Measurements from ENCODE around the gene FAM110A. TPM values are rescaled to one million over a fixed set of nuclear protein-coding genes. Genes with fewer than 3 reads are reported as not detected.

FAM110A gene
- total and polyA plus RNA-seq, 2 of the 8 experiments (the other 6 are each of a cell fraction or from before 2014, with no cell fraction given): 10.1 to 10.9 TPM

DNA sequence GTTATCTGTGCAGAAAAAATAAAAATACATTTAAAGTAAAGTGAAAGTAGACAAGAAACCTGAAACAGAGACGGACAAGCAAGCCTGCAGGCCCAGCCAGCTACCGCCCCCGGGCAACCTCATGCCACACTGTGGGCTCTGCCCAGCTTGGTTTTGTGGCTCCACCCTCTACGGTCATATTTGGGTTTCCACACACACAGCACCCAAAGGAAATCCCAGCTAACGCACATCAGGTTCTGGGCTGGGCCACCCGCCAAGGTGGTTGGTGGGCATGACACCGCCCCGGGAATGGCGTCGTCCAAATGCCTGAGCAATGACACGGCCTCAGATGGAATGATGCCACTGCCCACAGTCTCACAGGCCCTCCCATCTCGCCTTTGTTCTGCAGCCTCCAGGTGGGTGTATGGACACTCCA is 22.9 kb downstream of the FAM110A start (continued):
- no peak for TF ChIP-seq CHD7 (IDR thresholded peaks at IDR 0.05; ENCODE audit: insufficient replicate concordance, low read length)
- TF ChIP-seq SP4 (IDR thresholded peaks at IDR 0.05; ENCODE audit: low read length): no peak
- TF ChIP-seq SUZ12 (IDR thresholded peaks at IDR 0.05; ENCODE audit: low read length): no peak
- no peak for TF ChIP-seq RXRA (IDR thresholded peaks at IDR 0.05; ENCODE audit: insufficient read depth, low read depth, low read length)
- no peak for TF ChIP-seq CHD2 (IDR thresholded peaks at IDR 0.05; ENCODE audit: low read length)
- TF ChIP-seq TEAD4 (IDR thresholded peaks at IDR 0.05; ENCODE audit: low read depth, low read length): no peak
- TF ChIP-seq CBX5 (IDR thresholded peaks at IDR 0.05; ENCODE audit: low read depth, low read length): no peak
- no peak for TF ChIP-seq SIN3A (conservative IDR thresholded peaks at IDR 0.05 in 1 of 2, IDR thresholded peaks at IDR 0.05 in 1 of 2; ENCODE audit: low read depth in 1 of 2, low read length in 2 of 2)
- no peak for TF ChIP-seq SP2 (IDR thresholded peaks at IDR 0.05; ENCODE audit: low read length)
- TF ChIP-seq SAP30 (IDR thresholded peaks at IDR 0.05; ENCODE audit: insufficient read depth, insufficient replicate concordance, low read length): no peak
